SH-SY5Y (cell line): Measurements from ENCODE around the gene MGAT4C.

Source experiments
- GATA2 ChIP-seq: IDR thresholded peaks from 2 replicates; pipeline ENCODE4 v1.6.1; 2011; ENCODE audit warnings: mild to moderate bottlenecking, low read depth, low read length
- GATA3 ChIP-seq: IDR thresholded peaks from 2 replicates; pipeline ENCODE4 v1.6.1; 2011; ENCODE audit warnings: low read depth, mild to moderate bottlenecking, low read length, moderate library complexity

- TF ChIP-seq GATA2 (no peak), GATA3 (no peak)
These were observed 76.3 kb downstream of the MGAT4C start for GRCh38 chr12:86179855-86180254.
